ENCODE results near the gene ZNF732.
"Not testable (repeated sequence)": the region's sequence is repeated elsewhere in the genome, so short reads cannot be mapped to it uniquely, and the experiment has no call there.

The ZNF732 gene

DNA sequence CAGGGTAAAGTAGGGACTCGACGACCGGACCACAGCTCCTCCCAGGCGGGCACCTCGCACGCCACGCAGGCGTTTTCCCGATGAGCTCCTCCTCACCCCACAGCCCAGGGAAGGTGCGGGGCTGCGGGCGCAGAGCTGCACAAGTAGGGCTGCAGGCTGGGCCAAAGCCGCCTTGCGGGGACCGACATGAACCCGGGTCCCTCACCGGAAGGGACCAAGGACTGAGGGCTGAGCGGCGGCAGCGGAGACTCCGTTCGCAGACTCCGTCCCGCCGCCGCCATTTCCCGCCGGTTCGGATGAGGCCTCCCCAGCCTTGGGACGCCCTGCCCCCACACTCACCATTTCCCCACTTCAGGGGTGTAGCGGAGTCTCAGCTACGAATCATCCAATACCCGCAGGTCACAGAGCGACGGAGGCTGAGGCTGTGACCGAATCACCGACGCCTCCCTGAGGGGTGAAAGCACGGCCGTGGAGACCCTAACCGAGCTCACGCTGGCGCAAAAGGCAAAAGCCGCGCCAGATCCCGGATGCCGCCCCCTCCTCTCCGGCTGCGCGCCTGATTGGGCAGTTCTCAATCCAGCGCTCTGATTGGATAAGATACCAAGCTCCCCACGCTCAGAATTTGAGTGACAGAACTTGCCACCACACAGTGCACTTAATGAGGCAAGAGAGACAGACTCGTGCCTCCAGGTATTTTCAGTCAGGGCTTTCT, at the start of gene ZNF732:
Gene ZNF732, minus strand, starts transcription at position 506 of the 712 bp plus-strand sequence. Its CDS starts 164 bp downstream, at position 342.
- DNase-seq: no peak

DNA sequence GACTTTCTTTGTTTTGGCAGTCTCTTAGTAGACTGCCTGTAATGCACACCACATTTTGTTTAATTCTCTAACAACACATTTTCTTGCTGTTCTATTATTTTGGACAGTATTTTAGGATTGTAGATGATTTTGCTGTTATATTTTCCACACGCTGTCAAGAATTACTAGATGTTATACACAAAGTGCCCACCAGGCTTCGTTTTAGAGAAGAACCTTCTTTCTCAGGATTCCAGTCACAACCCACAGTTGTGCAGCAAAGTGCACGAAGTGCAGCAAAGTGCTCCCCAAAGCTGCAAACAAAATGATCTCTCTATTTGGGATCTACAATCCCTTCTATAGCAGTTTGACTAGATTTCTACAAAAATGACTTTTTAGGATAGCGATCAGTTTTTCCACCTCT, 34.7 kb upstream of the ZNF732 start:
- no peak for DNase-seq

DNA sequence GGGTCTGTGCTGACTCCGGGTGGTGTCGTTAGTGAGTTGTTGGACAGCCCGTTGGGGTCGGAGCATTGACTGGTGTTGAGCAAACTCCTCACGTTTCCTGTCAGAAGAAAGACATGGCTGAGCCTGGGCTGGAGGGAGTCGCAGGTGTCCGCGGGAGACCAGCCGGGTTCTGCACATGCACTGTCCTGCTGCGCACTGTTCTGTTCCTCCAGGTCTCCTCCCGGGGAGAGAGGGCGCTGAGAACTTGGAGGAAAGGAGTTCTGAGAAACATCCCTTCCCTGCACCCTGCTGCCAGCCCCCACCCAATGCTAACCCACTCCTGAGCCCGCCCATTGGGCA, 33.5 kb upstream of the ZNF732 start:
- no peak for DNase-seq

DNA sequence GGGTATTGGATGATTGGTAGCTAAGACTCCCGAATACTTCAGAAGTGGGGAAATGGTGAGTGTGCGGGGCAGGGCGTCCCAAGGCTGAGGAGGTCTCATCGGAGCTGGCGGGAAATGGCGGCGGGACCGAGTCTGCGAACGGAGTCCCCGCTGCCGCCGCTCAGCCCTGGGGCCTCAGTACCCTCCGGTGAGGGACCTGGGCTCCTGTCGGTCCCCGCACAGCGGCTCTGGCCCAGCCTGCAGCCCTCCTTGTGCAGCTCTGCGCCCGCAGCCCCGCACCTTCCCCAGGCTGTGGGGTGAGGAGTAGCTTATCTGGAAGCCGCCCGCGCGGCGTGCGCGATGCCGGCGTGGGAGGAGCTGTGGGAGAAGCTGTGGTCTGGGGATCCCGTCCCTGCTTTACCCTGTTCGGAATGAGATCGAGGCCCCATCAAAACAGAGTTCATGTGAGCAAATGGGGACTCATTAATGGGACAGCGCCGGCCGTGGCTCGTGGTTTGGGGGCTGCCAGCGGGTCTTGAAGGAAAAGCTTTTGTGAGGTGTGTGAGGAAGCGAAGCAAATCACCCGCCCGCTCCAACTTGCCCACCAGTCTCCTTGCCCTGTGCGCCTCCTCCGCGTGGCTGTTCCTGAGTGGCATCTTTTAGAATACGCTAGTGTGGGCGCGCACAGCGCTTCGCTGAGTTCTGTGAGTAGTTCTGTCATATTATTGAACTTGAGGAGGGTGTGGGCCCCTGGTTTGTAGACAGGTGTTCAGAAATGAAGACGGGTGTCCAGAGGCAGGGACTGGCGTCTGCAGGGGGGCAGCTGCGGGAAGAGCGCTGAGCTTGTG, 32.9 kb upstream of the ZNF732 start:
- DNase-seq: peak; percentile 34 to 64 (median 42)

DNA sequence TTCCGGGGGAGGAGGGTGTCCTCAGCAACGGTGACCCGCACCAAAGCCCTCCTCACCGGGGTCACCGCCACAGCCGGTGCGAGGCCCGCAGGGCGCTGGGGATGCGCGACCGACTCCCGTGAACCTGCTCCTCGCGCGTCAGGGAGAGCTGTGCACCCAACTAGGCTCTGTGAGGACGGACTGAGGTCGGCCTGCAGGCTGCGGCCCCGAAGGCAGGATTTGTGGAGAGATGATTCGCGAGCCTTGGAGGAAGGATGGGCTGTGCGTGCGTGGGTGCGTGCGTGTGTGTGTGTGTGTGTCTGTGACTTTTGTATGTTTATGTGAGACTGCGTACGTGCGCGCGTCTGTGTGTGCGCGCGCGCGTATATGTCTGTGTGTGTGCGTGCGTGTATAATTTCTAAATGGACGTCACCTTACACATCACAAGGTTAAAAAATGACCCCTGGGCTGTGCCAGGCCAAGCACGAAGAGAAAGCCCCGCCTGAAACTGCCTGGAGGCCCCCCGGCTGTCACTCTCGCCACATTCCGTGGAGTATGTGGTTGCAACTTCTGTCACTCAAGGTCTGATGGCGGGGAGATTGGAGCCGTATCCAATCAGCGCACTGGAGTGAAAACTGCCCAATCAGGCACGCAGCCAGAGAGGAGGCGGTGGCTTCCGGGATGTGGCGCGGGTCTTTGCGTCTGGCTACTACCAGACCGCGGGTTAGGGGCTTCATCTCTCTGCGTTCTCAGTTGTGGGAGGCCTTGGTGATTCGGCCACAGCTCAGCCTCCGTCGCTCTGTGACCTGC, 32.1 kb upstream of the ZNF732 start, which contains the start of gene ZNF141:
Gene ZNF141, plus strand, starts transcription at position 672 of the 789 bp plus-strand sequence. CDS start 170 bp downstream, outside the sequence.
- DNase-seq: peak; percentile 95 to 96 (median 96)

DNA sequence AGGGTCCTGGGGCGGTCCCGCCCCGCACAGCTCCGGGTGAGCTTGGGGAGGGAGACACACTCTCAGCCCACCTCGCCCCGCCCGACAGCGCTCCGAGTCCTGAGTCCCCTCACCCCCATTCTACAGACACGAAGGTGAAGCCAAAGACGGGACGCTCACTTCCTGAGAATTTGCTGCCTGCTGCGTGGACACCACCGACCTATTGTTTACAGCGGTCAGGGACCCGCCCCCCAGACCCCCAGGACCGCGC, 31.5 kb upstream of the ZNF732 start:
- no peak for DNase-seq

DNA sequence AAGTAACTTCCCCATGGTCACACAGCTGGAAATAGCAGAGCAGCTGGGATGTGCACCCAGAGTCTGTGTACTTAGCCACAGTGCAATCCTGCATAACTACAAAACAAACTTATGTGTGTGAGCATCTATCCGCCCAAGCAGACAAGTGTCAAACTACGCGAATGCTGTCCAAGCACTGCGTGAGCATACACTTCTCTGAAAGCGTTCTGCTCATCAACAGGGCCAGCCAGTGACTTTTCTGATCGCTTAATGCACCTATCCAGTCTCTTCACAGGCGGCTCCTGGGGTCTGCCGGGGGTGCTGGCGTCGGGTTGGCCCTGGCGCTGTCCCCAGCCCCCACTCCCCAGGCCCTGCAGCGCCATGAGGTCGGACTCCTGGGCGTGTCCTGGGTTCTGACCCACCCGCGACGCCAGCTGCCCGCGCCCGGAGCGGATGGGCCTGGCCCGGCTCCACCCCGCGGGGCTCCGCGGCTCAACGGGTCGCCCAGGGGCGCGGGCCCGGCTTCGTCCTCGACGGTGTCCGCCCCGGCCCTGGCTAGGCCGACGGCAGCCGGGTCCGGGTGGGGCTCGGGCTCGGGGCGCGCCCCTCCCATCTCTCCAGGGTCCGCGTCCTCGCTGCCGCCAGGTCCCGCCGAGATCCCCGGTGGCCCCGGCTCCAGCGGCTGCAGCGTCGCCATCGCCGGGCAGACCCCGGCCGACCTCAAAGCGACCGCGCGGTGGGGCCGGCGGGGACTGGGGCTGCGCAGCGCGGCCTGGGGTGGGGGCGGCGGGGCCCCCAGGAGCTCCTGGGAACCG, 31.0 kb upstream of the ZNF732 start:
- DNase-seq: peak in 1 of 3 donors; percentile 17

DNA sequence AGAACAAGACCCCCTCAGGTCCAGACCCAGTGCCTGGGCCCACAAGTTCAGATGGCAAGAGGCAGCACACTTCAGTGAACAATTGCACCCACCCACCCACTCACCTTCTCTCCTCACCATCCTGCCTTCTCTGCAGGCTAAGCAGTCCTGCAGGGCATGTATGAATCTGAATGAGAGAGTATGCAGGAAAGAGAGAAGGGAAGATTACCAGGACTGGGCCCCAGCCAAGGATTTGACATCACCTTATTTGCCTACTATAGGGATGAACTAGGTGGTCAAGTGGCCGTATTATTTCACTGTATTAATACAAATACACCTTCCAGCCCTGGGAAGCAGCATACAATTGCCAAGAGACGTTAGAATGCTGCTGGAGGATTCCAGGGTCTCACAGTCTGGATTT, 30.2 kb upstream of the ZNF732 start:
- no peak for DNase-seq

DNA sequence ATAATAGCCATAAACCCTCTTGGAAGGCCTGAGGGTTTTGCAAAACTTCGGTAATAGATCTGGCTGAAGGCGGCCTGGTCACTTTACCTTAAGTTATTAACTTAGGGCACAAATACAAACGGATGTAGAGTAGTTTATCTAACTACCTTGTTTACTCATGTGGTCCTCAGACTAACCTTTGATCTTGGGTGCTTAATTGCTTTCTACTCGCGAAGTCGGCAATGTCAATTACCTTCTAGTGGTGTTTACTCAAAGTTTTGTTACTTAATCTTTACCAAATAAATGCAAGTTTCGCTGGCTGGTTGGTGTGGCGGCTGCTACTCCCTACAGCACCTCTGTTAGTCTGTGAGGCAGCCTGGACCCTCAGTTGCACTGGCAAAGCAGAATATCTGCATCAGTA, 23.5 kb upstream of the ZNF732 start:
- DNase-seq: no peak

DNA sequence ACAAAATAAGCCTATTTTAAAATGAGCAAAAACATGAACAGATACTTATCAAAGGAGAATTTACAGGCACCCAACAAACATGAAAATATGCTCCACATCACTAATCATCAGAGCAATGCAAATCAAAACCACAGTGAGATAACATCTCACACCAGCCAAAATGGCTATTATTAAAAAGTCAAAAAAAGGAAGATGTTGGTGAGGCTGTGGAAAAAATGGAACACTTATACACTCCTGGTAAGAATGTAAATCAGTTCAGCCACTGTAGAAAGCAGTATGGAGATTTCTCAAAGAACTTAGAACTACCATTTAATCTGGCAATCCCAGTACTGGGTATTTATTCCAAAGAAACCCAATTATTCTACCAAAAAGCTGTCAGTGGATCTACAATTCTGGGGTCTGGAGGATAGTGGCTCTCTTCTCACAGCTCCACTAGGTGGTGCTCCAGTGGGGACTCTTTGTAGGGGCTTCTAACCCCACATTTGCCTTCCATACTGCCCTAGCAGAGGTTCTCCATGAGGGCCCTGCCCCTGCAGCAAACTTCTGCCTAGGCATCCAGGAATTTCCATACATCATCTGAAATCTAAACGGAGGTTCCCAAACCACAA, 9.1 kb upstream of the ZNF732 start:
- no peak for DNase-seq

DNA sequence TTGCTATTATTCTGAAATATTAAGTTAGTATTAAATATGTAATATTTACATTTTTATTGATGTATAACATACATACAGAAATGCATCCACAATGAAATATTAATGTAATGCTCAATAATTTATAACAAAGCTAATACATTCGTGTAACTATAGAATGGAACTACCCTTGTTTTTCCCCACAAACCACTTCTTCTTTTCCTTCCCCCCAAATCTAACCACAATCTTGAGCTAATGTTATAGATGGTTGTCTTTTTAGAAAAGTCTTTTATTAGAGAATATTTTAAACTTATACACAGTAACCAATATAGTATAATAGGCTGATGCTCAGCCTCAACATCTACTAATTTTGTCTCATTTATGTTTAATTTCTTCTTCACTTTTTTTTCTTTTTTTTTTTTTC, 4.5 kb upstream of the ZNF732 start:
- peak in 1 of 3 donors; percentile 1 for DNase-seq

DNA sequence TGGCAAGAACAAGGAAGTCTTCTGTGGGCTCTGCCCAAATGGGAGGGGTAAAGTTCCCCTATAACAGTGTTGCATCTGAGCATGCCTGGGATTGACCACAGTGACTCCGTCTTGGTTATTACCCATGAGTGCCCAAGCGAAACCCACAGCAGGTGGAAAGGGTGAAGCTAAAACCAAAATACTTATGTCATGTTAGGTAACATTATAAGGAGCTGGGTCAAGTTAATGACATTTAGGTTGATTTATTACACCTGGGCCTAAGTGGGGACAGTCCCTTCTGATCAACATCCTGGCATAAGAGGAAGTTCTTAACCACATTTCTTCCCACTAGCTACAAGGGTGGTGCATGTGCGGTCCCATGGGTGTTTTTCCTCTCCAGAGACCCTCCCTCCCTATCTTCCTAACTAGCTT, 1.3 kb upstream of the ZNF732 start:
- no peak for DNase-seq

DNA sequence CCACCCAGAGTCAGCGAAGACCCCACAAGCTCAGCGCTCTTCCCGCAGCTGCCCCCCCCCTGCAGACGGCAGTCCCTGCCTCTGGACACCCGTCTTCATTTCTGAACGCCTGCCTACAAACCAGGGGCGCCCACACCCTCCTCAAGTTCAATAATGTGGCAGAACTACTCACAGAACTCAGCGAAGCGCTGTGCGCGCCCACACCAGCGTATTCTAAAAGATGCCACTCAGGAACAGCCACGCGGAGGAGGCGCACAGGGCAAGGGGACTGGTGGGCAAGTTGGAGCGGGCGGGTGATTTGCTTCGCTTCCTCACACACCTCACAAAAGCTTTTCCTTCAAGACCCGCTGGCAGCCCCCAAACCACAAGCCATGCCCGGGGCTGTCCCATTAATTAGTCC, 758 bp downstream of the ZNF732 start:
- DNase-seq: not testable (repeated sequence)

DNA sequence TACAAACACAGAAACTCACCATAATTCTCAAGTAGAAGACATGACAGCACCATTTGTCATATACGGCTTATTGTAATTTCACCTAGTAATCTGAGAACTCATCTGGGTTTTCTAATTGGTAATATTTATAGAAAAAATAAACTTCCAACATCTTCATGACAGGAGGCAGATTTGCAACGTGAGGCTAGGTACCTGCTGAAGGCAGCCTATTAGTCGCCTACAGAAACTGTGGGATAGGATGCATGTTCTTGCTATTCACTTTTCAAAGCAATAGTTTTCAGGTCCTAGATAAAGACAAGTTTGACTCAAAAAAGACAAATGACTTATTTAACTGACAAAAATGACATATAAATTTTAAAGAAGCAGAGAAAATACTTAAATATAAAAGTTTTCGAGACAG, 2.9 kb downstream of the ZNF732 start:
- no peak for DNase-seq

DNA sequence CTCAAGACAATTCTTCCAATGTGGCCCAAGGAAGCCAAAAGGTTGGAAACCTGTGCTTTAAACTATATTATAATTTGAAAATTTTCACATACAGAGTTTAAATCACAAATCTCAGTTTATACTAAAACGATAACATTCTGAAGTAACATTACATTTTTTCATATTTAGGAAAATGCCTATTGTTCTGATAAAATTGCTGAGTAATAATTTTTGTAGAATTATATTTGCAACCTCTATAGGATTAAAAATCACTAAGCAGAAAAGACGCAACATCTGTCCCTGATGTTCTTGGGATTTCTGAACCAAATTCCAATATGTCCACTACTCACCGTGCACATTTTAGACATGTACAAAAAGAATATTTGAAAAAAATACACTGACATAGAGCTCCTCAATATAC, 10.5 kb downstream of the ZNF732 start:
- DNase-seq: no peak

DNA sequence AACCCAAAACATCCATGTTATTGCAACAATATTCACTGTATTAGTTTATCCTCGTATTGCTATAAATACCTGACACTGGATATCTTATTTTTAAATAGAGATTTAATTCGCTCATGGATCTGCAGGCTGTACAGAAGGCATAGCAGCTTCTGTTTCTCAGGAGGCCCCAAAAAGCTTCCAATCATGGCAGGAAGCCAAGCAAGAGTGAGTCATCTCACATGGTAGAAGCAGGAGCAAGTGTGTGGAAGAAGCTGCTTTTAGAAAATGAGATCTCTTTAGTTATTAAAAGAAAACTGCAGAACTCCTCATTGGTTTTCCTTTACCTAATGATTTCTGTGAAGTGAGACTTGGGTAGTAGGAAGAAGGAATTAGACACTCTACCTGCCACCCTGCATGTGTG, 16.4 kb downstream of the ZNF732 start:
- no peak for DNase-seq

DNA sequence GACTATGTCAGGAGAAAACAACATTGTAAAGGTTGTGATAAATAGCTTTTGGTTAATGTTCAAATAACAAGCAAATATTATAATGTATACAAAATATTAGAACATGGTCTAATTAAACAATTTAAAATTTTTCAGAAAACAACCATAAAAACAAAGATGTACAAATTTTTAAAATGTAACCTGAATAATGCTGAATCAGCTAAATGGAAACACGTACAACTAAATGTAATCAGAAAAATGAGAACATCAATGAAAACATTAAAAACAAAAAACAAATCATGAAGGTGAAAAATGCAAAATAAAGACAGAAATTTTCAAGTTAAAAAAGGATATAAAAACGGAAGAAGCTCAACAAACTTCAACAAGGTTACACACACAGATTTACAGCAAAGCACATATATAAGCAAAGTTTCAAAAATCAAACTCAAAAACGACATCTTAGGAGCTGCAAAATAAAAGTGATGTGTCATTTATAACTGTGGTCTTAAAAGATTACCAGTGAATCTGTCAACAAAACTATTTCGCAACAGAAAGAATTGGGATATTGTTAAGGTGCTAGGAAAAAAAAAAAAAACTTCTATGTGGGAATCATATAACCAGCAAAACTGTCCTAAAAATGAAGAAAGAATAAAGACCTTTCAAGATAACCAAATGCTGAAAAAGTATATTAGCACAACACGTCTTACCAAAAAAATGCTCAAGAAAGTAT, 31.8 kb downstream of the ZNF732 start:
- DNase-seq: no peak

DNA sequence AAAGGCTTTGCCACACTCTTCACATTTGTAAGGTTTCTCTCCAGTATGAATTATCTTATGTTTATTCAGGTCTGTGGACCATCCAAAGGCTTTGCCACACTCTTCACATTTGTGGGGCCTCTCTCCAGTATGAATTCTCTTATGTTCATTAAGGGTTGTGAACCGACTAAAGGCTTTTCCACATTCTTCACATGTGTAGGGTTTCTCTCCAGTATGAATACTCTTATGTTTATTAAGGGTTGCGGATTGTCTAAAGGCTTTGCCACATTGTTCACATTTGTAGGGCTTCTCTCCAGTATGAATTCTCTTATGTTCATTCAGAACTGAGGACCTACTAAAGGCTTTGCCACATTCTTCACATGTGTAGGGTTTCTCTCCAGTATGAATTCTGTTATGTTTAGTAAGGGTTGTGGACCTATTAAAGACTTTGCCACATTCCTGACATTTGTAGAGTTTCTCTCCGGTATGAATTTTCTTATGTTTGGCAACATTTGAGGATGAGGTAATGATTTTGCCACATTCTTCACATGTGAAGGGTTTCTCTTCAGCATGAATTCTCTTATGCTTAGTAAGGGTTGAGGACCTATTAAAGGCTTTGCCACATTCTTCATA, 33.7 kb downstream of the ZNF732 start:
- no peak for DNase-seq

DNA sequence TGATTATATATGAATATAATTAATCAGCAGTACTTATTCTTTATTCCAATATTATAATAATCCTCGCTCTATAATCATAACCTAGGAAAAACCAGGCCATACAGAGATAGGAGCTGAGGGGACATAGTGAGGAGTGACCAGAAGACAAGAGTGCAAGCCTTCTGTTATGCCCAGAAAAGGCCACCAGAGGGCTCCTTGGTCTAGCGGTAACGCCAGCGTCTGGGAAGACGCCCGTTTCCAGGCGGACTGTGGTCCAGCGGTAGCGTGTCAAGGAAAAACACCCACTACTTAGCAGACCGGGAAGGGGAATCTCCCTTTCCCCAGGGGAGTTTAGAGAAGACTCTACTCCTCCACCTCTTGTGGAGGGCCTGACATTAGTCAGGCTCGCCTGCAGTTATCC, 46.0 kb downstream of the ZNF732 start:
- not testable (repeated sequence) for DNase-seq

DNA sequence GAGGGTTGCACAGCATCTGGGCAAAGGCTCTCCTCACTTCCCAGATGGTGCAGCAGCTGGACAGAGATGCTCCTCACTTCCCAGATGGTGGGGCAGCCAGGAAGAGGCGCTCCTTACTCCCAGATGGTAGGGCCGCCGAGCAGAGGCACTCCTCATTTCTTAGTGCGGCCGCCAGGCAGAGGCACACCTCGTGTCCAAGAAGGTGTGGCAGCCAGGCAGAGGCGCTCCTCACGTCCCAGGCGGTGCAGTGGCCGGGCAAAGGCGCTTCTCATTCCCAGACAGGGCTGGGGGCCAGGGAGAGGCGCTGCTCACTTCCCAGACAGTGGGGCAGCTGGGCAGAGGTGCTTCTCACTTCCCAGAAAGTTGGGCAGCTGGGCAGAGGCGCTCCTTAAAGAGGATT, 48.8 kb downstream of the ZNF732 start:
- no peak for DNase-seq
